ENCODE results near the gene UGT3A2.
"Not testable (repeated sequence)": the region's sequence is repeated elsewhere in the genome, so short reads cannot be mapped to it uniquely, and the experiment has no call there.

The UGT3A2 gene

GRCh38 chr5:36049949-36050348, 16.7 kb downstream of the UGT3A2 start:
- no peak for DNase-seq

DNA sequence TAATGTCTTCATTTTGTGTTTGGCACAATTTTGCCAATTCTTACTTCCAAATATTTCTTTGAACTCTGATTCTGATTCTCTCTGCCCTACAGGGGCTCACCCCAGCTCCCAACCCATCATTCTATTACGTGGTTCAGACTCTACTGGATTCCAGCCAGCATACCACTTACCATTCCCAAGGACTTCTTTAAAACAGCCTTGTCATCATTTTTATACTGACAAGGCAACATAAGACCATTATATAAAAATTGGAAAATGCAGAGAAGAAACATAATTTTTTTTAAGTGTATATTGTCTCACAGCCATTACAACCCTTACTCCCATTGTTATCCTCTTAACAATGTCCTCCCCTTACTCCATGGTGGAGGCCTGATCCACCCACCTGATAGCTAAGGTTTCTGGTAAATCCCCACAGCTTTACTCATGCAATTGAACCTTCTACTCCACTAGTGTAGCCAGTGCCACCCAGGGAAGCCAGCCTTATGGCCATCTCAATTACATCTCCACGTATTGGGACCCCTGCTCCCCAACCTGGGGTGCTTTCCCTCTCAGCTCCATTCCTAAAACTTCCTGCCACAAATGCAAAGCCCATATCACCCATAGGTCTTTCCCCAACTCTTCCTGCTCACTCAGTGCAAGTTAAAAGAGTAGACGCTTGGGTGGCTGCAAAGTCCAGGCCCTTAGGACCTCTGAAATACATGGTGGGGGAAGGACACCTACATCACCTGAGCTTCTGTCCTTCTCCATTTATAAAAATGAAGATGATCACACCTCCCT, 19.1 kb downstream of the UGT3A2 start:
- no peak for DNase-seq

- no peak for DNase-seq
Observed at GRCh38 chr5:36045895-36046294, 20.8 kb downstream of the UGT3A2 start.

GRCh38 chr5:36041537-36041845, 25.2 kb downstream of the UGT3A2 start:
- DNase-seq: no peak

DNA sequence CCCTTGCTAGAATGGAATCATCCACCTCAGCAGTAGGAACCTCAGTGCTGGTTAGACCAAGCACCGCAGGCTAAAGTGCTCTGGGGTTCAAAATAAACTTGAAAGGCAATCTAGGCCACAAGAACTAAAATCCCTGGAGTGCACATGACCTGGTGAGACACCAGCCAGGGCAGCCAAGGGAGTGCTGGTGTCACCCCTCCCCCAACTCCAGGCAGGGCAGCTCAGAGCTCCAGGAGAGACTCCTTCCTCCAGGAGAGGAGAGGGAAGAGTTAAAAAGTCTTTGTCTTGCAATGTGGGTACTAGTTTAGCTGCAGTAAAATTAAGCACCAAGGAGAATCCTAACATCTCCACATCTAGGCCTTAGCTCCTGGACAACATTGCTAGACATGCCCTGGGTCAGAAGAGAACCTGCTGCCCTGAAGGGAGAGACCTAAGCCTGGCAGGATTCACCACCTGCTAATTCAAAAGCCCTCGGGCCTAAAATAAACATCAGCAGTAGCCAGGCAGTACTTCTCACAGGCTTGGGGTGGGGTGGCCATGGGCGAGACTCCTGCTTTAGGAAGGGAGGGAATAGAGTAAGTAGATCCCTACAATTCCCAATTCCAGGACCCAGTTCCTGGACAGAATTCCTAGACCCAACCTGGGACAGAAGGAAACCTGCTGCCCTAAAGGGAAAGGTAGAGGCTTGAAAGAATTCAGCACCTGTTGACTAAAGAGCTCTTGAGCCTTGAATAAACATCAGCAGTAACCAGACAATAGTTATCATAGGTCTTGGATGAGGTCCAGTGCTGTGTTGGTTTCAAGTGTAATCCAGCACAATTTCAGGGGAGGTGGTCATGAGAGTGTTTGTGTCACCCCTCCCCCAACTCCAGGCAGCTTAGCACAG, 25.8 kb downstream of the UGT3A2 start:
- DNase-seq: no peak

GRCh38 chr5:36035696-36036095, 31.0 kb downstream of the UGT3A2 start:
- no peak for DNase-seq

GRCh38 chr5:36034536-36035134, 32.0 kb downstream of the UGT3A2 start:
- DNase-seq: not testable (repeated sequence)

- DNase-seq: no peak
Observed at GRCh38 chr5:36033486-36033885, 33.2 kb downstream of the UGT3A2 start.

DNA sequence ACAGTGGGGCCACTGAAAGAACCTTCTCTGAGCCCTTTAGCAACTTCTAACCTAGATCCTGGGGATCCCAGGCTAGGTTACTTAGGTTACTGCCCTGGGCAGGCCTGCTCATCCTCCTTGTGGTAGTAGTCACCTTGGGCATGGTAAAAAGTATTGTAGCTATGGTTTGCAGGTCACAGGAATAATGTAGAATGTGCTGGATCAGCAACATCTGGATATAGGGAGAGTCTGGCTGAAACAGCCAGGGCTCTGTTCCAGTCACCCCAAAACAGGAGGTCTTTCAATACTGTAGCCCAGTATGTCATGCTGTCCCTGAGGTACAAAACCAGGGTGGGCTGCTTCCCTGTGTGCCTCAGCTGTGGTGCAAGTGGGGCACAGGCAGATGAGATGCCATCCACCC, 33.6 kb downstream of the UGT3A2 start:
- DNase-seq: no peak

GRCh38 chr5:36031223-36031622, 35.5 kb downstream of the UGT3A2 start:
- no peak for DNase-seq

- DNase-seq: no peak
Observed at GRCh38 chr5:36029914-36030313, 36.8 kb downstream of the UGT3A2 start.

DNA sequence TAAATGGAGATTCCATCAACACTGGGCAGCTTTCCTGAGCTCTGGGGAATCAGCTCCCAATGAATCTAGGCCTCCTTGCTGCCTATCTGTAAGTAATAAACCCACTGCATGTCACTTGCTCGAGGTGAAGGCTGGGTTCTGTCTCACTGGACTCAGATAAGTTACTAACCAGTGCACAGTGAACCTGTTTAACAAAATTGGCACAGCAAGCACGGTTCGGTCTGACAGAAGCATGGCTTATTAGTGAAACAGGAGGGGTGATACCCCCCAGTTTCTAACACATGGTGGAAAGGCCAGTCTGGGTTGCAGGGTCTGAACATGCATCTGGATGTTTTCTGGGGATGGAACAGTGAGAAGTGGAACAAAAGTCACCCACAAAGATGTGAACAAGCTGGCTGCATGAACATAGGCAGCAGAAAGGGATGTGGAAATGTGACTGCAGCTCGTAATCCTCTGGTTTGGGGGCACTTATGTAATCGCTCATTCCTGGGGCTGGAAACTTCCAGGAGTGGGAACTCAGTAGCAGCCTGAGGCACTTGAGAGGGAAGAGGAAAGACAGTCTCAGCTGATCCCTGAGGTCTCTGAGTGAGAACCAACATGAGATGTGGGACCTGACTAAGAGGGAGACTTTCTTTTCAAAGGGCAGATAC, 37.7 kb downstream of the UGT3A2 start:
- no peak for DNase-seq

GRCh38 chr5:36027711-36028110, 39.0 kb downstream of the UGT3A2 start:
- no peak for DNase-seq

DNA sequence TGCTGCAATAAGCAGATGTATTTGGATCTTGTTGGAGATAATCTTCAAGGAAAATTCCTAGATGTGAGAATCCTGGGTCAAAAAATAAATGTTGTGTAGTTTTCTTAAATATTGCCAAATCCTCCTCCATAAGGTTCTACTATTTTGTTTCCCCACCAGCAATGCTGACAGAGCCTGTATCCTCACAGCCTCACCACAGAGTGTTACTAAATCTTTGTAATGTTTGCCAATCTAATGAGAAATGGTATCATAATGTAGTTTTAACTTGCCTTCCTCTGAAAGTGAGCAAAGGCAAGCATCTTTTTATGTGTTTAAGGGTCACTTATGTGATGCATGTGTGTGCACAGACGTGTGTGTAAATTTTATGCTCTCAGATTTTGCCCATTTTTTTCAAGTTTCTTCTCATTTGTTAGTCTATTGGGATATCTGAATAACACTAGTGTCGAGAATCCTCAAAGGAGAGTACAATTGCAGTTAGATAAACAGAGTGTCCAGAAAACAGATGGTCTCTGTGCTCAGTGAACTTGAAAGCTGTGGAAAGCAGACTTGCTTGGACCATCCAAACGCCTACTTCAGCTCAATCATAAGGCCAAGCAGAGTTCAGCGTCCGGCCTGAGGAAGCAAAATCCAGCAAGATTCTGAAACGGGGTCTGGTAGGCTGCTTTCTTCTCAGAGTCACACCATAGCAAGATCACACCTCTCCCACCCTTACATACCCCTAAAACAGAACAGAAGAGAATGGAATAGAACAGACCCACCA, 39.8 kb downstream of the UGT3A2 start:
- no peak for DNase-seq

GRCh38 chr5:36022246-36022645, 44.4 kb downstream of the UGT3A2 start:
- not testable (repeated sequence) for DNase-seq

DNA sequence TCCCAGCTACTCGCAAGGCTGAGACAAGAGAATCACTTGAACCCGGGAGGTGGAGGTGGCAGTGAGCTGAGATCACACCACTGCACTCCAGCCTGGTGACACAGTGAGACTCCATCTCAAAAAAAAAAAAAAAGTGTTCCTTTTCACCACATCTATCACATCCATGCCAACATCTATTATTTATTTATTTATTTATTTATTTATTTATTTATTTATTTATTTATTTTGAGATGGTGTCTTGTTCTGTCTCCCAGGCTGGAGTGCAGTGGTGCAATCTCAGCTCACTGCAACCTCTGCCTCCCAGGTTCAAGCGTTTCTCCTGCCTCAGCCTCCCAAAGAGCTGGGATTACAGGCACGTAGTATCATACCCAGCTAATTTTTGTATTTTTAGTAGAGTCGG, 47.1 kb downstream of the UGT3A2 start:
- DNase-seq: not testable (repeated sequence)

DNA sequence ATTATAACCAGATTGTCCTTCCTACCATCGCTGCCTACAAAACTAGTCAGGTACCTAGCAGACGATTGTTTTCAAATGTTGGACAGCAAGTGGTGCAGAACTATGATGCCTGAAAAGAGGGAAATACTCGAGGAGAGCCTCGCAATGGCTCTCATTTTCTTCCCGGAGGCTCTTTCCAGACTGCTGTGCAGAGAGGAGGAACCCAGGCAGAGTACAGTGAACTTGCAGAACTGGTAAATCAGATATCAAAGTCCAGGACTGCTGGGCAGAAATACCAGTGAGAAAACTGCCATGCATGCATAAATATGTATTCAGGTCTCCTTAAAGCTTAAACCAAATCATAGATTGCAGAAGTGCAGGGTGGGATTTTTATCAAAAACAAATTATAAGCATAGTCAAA, 49.1 kb downstream of the UGT3A2 start:
- no peak for DNase-seq

GRCh38 chr5:36017004-36017403, 49.7 kb downstream of the UGT3A2 start:
- no peak for DNase-seq

DNA sequence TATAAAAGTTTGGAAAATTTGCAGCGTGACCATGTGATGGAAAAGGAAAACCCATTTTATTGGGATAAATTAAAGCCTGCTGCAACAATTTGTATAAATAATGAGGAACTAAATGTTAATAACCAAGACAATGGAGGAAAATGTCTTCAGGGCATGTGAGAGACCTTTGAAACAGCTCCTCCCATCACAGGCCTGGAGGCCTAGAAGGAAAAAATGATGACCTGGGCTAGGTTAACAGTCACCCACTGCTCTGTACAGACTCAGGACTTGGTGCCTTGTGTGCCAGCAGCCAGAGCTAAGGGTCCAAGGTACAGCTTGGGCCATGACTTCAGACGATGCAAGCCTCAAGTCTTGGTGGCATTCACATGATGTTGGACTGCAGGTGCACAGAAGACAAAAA, 53.5 kb downstream of the UGT3A2 start:
- DNase-seq: no peak

DNA sequence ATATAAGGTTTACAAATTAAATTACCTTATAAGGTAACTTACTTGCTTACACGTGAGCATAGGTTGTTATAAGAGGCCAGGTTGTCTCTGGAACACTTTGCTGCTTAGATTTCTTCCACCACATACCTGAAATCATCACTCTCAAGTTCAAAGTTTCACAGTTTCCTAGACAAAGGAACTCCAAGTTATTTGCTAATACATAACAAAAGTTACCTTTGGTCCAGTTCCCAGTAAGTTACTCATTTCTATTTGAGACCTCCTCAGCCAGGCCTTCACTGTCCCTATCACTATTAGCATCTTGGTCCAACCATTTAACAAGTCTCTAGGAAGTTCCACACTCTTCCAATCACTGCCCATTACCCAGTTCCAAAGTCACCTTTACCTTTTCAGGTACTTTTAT, 57.0 kb downstream of the UGT3A2 start:
- DNase-seq: no peak

DNA sequence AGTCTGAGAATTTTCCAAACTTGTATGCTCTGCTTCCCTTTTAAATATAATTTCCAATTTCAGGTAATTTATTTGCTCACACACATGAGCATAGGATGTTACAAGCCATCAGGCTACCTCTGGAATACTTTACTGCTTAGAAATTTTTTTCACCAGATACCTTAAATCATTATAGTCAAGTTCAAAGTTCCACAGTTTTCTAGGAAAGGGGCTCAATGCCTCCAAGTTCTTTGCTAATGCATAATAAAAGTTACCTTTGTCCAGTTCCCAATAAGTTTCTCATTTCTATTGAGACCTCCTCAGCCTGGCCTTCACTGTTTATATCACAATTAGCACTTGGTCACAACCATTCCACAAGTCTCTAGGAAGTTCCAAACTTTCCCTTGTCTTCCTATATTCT, 59.3 kb downstream of the UGT3A2 start:
- no peak for DNase-seq

GRCh38 chr5:36006163-36006562, 60.5 kb downstream of the UGT3A2 start:
- DNase-seq: no peak

DNA sequence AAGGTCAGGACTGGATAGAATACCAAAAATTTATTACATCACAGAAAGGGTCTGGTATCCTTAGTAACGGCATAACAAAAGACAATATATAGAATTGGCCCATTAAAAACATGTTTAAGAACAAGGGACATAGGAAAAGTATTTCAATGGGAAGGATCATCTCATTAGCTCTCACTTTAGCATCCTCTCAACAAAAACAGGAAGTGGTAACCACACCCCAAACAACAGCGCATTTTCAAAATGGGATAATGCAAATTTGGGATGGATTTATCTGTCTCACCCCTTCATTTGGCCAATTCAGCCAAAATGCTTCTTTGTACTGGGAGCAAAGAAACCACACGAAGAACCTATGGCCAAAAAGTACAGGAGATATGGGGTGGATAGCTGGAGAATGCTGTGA, 65.7 kb downstream of the UGT3A2 start:
- DNase-seq: no peak
